Aorta (tissue), 5 donors: Measurements from ENCODE around the gene NUDT22. TPM values are rescaled to one million over a fixed set of nuclear protein-coding genes. Genes with fewer than 3 reads are reported as not detected.
A peak's percentile ranks its signal among the peaks of the same experiment; 100 is the strongest.

Experiments
- ATAC-seq: fragments of 200-7000 bp; cut with Tn5 transposase; one replicate; pipeline ENCODE4 v1.9.1; 2022; ENCODE audit warnings: moderate library complexity; ENCODE audit not compliant: low FRiP score
- DNase-seq, 2 donors: peaks; one replicate each; pipeline ENCODE4 v3.0.0-alpha.2; 2020
- H3K27ac ChIP-seq, 2 donors: one replicate each; pipeline ENCODE4 v1.5.1; 2013; ENCODE audit warnings: low read length in 2 of 2, mild to moderate bottlenecking in 2 of 2, moderate library complexity in 2 of 2, control low read depth in 1 of 2, inconsistent platforms in 1 of 2, low read depth in 1 of 2
- H3K27me3 ChIP-seq, 2 donors: one replicate each; pipeline ENCODE4 v1.6.1; 2013; ENCODE audit warnings: control low read depth in 1 of 2, low read length in 1 of 2, mild to moderate bottlenecking in 1 of 2, moderate library complexity in 1 of 2; ENCODE audit not compliant: insufficient read depth in 2 of 2, control insufficient read depth in 1 of 2
- H3K36me3 ChIP-seq, 2 donors: one replicate each; pipeline ENCODE4 v1.6.1; 2013; ENCODE audit warnings: control low read depth in 1 of 2, low read length in 1 of 2, mild to moderate bottlenecking in 1 of 2; ENCODE audit not compliant: insufficient read depth in 2 of 2, control insufficient read depth in 1 of 2
- H3K4me1 ChIP-seq, 2 donors: one replicate each; pipeline ENCODE4 v1.6.1; 2013; ENCODE audit warnings: low read length in 2 of 2, control low read depth in 1 of 2, mild to moderate bottlenecking in 1 of 2, moderate library complexity in 1 of 2; ENCODE audit not compliant: insufficient read depth in 2 of 2, control insufficient read depth in 1 of 2
- H3K4me3 ChIP-seq, 2 donors: one replicate each; pipeline ENCODE4 v1.5.1; 2013; ENCODE audit warnings: low read length in 2 of 2, control low read depth in 1 of 2, mild to moderate bottlenecking in 1 of 2
- H3K9me3 ChIP-seq: one replicate; pipeline ENCODE4 v1.6.1; 2013; ENCODE audit warnings: mild to moderate bottlenecking, low read length; ENCODE audit not compliant: control insufficient read depth
- WGBS, 2 donors: extraction: QIAGEN DNeasy Blood & Tissue Kit; methylation state at CpG; one replicate each; pipeline ENCODE4 v1.1.7; 2013; 5-methylcytosine and 5-hydroxymethylcytosine counted together
- intact Hi-C, 2 donors: fragments of 100-400 bp; cut with DNase I; formaldehyde crosslinking; loops; one replicate each; pipeline versions ENCODE4 v1.14.2 to v1.15.0; 2022
- polyA plus RNA-seq, 2 donors: library from polyadenylated mRNA; stranded (reverse); fragments of 200-250 nt; gene quantifications; one replicate each; pipeline ENCODE4 v1.2.3, GENCODE V29; 2013
- total RNA-seq, 2 donors: library from RNA; stranded (reverse); fragmentation: NEBNext Ultra II Directional; extraction: Animal tissue kit (Norgen Biotek cat#: 25700); gene quantifications; one replicate each; pipeline ENCODE4 v1.2.1, GENCODE V29; 2021
- donor health status: healthy with polysubstance abuse.
- donor health status: Bipolar disorder and iron deficiency.
- donor health status: DM: no; HTN: no; CAD: no.
- donor health status: DM: no; HTN: no; CAD: no.
- donor health status: DM: yes; HTN: yes; CAD: no.

NUDT22 gene
- total and polyA plus RNA-seq, 4 donors: 36.7 to 98.8 (median 44.5) TPM

GRCh38 chr11:64222651-64223000 lies 3.4 kb upstream of the NUDT22 start:
- no peaks in the 10 kb centered on the region for H3K27me3 ChIP-seq
- intact Hi-C loops: no loop called here
- WGBS, 2 donors: 80 to 82% methylated on average over 9 of the region's 9 CpGs
- H3K36me3 ChIP-seq: no peaks in the 10 kb centered on the region
- ATAC-seq (no peak), DNase-seq (no peak)
- no peaks in the 10 kb centered on the region for H3K9me3 ChIP-seq
- no peaks in the 10 kb centered on the region for H3K4me1 ChIP-seq
- no peak overlapping the region for H3K4me3 ChIP-seq
- H3K27ac ChIP-seq: no peak overlapping the region

GRCh38 chr11:64223001-64223651 lies 2.9 kb upstream of the NUDT22 start:
- DNase-seq (peak; percentile 54 to 76), ATAC-seq (no peak)
- H3K27me3 ChIP-seq: no peaks in the 10 kb centered on the region
- H3K4me1 ChIP-seq: no peaks in the 10 kb centered on the region
- no peaks in the 10 kb centered on the region for H3K36me3 ChIP-seq
- intact Hi-C loops: no loop called here
- no peaks in the 10 kb centered on the region for H3K9me3 ChIP-seq
- H3K4me3 ChIP-seq: no peak overlapping the region
- no peak overlapping the region for H3K27ac ChIP-seq
- 86 to 88% methylated on average over 24 of the region's 24 CpGs for WGBS, 2 donors

- DNase-seq: peak; percentile 51 to 70
- H3K36me3 ChIP-seq: no peaks in the 10 kb centered on the region
- no peaks in the 10 kb centered on the region for H3K9me3 ChIP-seq
- ATAC-seq: no peak
- 87 to 90% methylated on average over 17 of the region's 17 CpGs for WGBS, 2 donors
- no peak overlapping the region for H3K4me3 ChIP-seq
- H3K4me1 ChIP-seq: no peaks in the 10 kb centered on the region
- H3K27ac ChIP-seq: no peak overlapping the region
- no peaks in the 10 kb centered on the region for H3K27me3 ChIP-seq
- intact Hi-C loops: no loop called here
Measured at GRCh38 chr11:64224151-64224890, 1.8 kb upstream of the NUDT22 start.

- peak overlapping the region in 1 of 2 donors; percentile 48 for H3K4me3 ChIP-seq
- no peaks in the 10 kb centered on the region for H3K4me1 ChIP-seq
- no peak overlapping the region for H3K27ac ChIP-seq
- WGBS, 2 donors: 56 to 58% methylated on average over 22 of the region's 22 CpGs
- no peaks in the 10 kb centered on the region for H3K36me3 ChIP-seq
- H3K27me3 ChIP-seq: no peaks in the 10 kb centered on the region
- ATAC-seq: no peak
- intact Hi-C loops: loop anchor here in 1 of 2 donors (5.0 kb wide), 1 partner anchor 38 kb away; the partner anchor contains the start of gene STIP1
- no peaks in the 10 kb centered on the region for H3K9me3 ChIP-seq
- DNase-seq: peak; percentile 57 to 70
Measured at GRCh38 chr11:64224891-64225607, 1.0 kb upstream of the NUDT22 start.

- Histone ChIP-seq H3K4me3 (peak overlapping the region; percentile 48 to 60), H3K4me1 (no peaks in the 10 kb centered on the region), H3K27me3 (no peaks in the 10 kb centered on the region), H3K27ac (peak overlapping the region in 1 of 2 donors; percentile 75), H3K9me3 (no peaks in the 10 kb centered on the region), H3K36me3 (no peaks in the 10 kb centered on the region)
- intact Hi-C loops: loop anchor here in 1 of 2 donors (5.0 kb wide), 1 partner anchor 39 kb away; the partner anchor contains the start of gene STIP1
- ATAC-seq (peak; percentile 48), DNase-seq (peak; percentile 81 to 83)
- 7 to 10% methylated on average over 23 to 26 of the region's 26 CpGs for WGBS, 2 donors
Measured at GRCh38 chr11:64226507-64227051, 505 bp downstream of the NUDT22 start.

GRCh38 chr11:64227405-64227956 lies 1.4 kb downstream of the NUDT22 start:
- DNase-seq (no peak), ATAC-seq (no peak)
- H3K36me3 ChIP-seq: no peaks in the 10 kb centered on the region
- intact Hi-C loops: loop anchor here in 1 of 2 donors (5.0 kb wide), 1 partner anchor 40 kb away; the partner anchor contains the start of gene STIP1
- no peaks in the 10 kb centered on the region for H3K27me3 ChIP-seq
- H3K27ac ChIP-seq: no peak overlapping the region
- no peaks in the 10 kb centered on the region for H3K4me1 ChIP-seq
- 42 to 48% methylated on average over 3 of the region's 3 CpGs for WGBS, 2 donors
- H3K4me3 ChIP-seq: no peak overlapping the region
- H3K9me3 ChIP-seq: no peaks in the 10 kb centered on the region

- no peak overlapping the region for H3K4me3 ChIP-seq
- WGBS, 2 donors: 84 to 87% methylated on average over 12 of the region's 12 CpGs
- peak overlapping the region in 1 of 2 donors; percentile 9 for H3K27ac ChIP-seq
- ATAC-seq (no peak), DNase-seq (peak in 1 of 2 donors; percentile 67)
- no peaks in the 10 kb centered on the region for H3K4me1 ChIP-seq
- H3K36me3 ChIP-seq: no peaks in the 10 kb centered on the region
- H3K9me3 ChIP-seq: no peaks in the 10 kb centered on the region
- intact Hi-C loops: loop anchor here in 1 of 2 donors (5.0 kb wide), 1 partner anchor 42 kb away; the partner anchor contains the start of gene STIP1
- H3K27me3 ChIP-seq: no peaks in the 10 kb centered on the region
Measured at GRCh38 chr11:64229090-64229743, 3.1 kb downstream of the NUDT22 start.

GRCh38 chr11:64229744-64230170 lies 3.7 kb downstream of the NUDT22 start:
- Histone ChIP-seq H3K27ac (peak overlapping the region in 1 of 2 donors; percentile 9), H3K9me3 (no peaks in the 10 kb centered on the region), H3K4me3 (peak overlapping the region; percentile 2 to 59), H3K27me3 (no peaks in the 10 kb centered on the region), H3K4me1 (no peaks in the 10 kb centered on the region), H3K36me3 (no peaks in the 10 kb centered on the region)
- intact Hi-C loops: loop anchor here in 1 of 2 donors (5.0 kb wide), 1 partner anchor 42 kb away; the partner anchor contains the start of gene STIP1
- ATAC-seq: no peak
- peak in 1 of 2 donors; percentile 65 for DNase-seq
- WGBS, 2 donors: 4 to 5% methylated on average over 13 of the region's 13 CpGs
